Ecto neural progenitor cell (in vitro differentiated cells): ENCODE data around the gene XPNPEP3.
A peak's percentile ranks its signal among the peaks of the same experiment; 100 is the strongest.
"Not testable (repeated sequence)": the region's sequence is repeated elsewhere in the genome, so short reads cannot be mapped to it uniquely, and the experiment has no call there.

Experiments
- DNase-seq: peaks from one replicate; pipeline ENCODE4 v3.0.0-alpha.2; 2018; ENCODE audit warnings: low spot score

The XPNPEP3 gene

GRCh38 chr22:40856513-40857308, at the start of gene XPNPEP3, which contains the start of gene ST13:
Gene XPNPEP3, plus strand, starts transcription at chr22:40857148. Its CDS starts 34 bp downstream, at chr22:40857182.
Gene ST13, minus strand, starts transcription at chr22:40856639. Its CDS starts 99 bp downstream, at chr22:40856540.
- DNase-seq = peak; percentile 97

GRCh38 chr22:40808018-40808841, 48.7 kb upstream of the XPNPEP3 start:
- no peak for DNase-seq

GRCh38 chr22:40813912-40814315, 43.0 kb upstream of the XPNPEP3 start:
- no peak for DNase-seq

DNA sequence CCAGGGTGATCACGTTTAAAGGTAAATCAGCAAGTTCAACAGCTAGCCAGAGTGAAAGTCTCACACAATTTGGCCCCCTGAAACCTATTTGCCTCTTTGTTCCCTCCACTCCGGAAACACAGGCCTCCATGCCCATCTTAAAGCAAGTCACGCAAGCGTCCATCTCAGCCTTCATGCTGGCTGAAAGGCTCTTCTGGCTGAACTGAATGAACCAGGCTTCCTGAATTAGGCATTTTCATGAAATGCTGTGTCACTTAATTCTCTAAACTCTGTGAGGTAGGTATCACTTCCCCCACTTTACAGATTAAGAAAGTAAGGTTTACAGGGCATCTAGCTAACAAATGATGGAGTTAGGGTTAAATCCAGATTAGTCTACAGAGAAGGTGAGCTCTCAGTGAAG, 39.2 kb upstream of the XPNPEP3 start:
- no peak for DNase-seq

- DNase-seq = no peak
Observed at GRCh38 chr22:40818192-40818746, 38.7 kb upstream of the XPNPEP3 start.

GRCh38 chr22:40818747-40819598, 38.0 kb upstream of the XPNPEP3 start, which contains the start of gene SLC25A17:
Gene SLC25A17, minus strand, starts transcription at chr22:40819346. Its CDS starts 98 bp downstream, at chr22:40819248.
- DNase-seq = peak; percentile 95

DNA sequence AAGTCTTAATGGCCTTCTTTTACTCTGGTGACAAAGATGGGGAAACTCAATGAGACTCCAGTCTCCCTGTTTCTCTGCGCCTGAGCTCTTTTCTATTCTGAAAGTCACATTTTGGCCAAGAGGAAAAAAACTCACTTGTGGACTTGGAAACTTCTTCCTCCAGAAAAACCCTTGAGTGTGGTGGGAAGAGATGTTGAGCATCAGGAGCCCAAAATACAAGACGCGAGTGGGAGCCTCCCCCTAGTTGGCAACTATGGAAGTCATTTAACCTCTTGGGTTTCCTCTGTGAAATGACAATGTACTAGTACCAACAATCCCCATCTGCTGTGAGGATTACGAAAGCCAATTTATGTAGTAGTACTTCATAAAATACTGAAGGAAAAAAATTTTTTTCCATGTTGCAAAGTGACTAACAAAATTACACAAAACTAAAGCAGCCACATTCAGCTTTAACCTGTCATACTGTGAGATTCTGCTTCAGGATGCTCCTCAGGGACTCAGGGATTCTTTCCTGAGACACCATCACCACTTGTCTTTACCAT, 37.3 kb upstream of the XPNPEP3 start:
- DNase-seq = no peak

DNA sequence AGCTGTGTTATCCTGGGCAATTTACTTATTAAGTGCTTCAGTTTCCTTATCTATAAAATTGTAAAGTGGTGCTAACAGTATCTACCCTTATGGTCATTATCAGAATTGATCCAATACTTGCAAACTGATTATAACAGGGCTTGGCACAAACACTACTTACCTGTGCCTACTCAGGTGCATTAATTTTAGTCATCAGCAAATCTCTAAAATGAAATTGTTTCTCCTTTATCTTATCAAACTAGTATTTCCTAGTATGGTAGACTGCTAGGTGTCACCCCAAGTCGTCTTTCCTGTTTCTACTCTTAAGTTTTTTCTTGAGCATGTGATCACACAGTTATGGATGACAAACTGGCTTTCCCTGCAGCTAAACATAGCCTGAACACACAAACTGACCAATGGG, 33.5 kb upstream of the XPNPEP3 start:
- DNase-seq = no peak

DNA sequence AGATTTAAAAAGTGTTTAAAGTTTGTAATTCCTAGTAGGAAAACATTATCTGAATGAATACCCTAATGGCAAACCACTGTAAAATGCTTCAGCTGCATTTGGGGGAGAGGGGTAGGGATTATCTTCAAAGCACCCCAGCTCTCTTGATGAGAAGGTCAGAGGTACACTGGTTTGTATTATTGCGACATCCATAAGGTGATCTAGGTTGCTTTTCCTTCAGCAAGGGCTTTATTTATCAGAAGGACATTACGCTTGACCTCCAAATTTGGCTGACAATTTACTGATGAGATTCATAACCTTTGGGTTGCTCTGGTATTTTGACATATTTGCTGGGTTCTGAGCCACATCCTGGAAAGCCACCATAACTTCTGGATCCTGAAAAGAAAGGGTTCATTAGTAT, 30.7 kb upstream of the XPNPEP3 start:
- not testable (repeated sequence) for DNase-seq

DNA sequence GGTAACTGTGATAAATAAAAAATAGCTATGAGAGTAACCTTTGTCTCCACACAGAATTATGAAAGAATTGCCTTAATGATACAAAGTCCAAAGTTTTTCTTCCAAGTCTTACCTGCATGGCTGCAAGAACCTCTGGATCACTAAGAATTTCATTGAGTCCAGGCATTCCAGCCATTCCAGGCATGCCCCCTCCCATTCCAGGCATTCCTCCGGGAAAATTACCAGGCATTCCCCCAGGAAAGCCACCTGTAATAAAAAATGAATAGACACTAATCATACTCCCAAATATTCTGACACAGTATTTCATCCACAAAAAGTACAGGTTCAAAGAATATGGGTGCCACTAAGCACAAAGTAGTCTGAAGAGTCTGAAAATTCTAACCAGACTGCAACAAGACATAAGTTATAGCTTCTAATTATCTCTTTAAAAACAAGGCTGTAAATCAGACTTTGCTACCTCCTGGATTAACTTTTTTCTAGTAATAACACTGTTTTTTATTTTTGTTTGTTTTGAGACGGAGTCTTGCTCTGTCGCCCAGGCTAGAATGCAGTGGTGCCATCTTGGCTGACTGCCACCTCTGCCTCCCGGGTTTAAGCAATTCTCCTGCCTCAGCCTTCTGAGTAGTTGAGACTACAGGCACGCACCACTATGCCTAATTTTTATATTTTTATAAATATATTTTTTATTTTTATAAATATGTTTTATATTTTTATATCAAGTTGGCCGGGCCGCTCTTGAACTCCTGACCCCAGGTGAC, 29.8 kb upstream of the XPNPEP3 start:
- no peak for DNase-seq

DNA sequence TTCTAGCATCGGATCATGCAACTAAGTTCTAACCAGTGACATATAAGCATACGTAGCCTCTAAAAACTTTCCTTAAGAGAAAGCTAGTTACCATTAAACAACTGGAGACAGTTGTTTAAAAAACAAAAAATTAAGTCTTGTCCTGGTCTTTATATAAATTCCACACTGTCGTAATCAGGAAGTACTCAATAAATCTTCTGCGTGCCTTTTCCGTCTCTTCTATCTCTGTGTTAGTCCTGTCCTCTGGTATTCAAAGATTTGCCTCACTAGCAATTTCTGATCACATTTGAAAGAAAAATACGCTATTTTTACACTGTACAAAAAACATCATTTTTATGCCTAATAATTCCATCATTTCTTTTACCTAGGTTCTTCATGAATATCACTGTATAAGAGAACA, 27.8 kb upstream of the XPNPEP3 start:
- no peak for DNase-seq

DNA sequence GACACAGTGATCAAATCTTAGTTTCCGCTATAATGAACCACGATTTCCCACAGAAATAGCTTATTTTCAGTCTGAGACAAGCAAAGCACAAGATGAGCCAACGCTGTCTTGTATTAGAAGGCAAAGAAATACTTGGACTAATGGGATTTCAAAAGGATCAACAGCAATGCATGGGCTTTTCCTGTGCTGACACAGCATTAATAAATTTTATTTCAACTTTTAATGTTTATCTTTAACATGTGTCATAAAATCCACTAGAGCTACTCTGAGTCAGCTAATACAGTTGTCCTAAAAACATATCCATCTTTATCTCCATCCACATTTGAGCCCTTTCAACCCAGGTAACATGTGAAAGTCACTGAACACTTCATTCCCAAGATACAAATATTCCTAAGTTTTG, 22.3 kb upstream of the XPNPEP3 start:
- DNase-seq = no peak

GRCh38 chr22:40838486-40838885, 18.5 kb upstream of the XPNPEP3 start:
- DNase-seq = no peak

- DNase-seq = no peak
Observed at GRCh38 chr22:40844951-40845350, 12.0 kb upstream of the XPNPEP3 start.

GRCh38 chr22:40845816-40846215, 11.1 kb upstream of the XPNPEP3 start:
- not testable (repeated sequence) for DNase-seq

DNA sequence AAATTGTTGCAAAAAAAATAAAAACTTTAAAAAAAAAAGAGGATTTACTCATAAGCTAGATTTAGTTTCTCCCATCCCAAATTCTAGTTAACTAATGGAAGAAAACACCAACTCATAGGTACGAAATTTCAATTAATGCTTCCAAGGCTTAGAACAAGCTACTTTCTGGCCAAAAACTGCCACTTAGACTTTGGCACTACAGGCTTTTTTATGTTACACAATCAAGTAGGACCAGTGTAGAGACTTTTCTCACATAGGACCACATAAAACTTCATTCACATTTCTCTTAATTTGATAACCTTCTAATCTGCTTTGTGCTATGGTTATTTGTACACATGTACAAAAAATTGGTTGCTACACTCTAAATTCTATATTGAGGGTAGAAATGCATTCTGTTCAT, 3.6 kb upstream of the XPNPEP3 start:
- DNase-seq = no peak

- DNase-seq = no peak
Observed at GRCh38 chr22:40853961-40854360, 3.0 kb upstream of the XPNPEP3 start.

- no peak for DNase-seq
Observed at GRCh38 chr22:40855071-40855978, 1.6 kb upstream of the XPNPEP3 start.

GRCh38 chr22:40855979-40856512, 902 bp upstream of the XPNPEP3 start:
- peak; percentile 78 for DNase-seq
